Transverse colon (tissue), 4 donors: Measurements from ENCODE around the gene ST8SIA1. TPM values are rescaled to one million over a fixed set of nuclear protein-coding genes. Genes with fewer than 3 reads are reported as not detected.

Source experiments
- DNase-seq: peaks from one replicate; pipeline ENCODE4 v3.0.0-alpha.2; 2019
- H3K27ac ChIP-seq, 4 donors: fragments of 200-600 bp; sonication (generic); 2 replicates each; pipeline ENCODE4 v1.5.1; 2016 to 2018; ENCODE audit warnings: inconsistent platforms in 4 of 4
- H3K27me3 ChIP-seq: fragments of 200-600 bp; sonication (generic); 2 replicates; pipeline ENCODE4 v1.5.1; 2017; ENCODE audit warnings: inconsistent platforms
- H3K36me3 ChIP-seq, 4 donors: fragments of 200-600 bp; sonication (generic); 2 replicates each; pipeline ENCODE4 v1.5.1; 2017 to 2019; ENCODE audit warnings: inconsistent platforms in 4 of 4
- H3K4me1 ChIP-seq, 4 donors: fragments of 200-600 bp; sonication (generic); 2 replicates each; pipeline ENCODE4 v1.5.1; 2017 to 2020; ENCODE audit warnings: inconsistent platforms in 4 of 4
- H3K4me3 ChIP-seq, 4 donors: fragments of 200-600 bp; sonication (generic); 1 replicate in 1 of 4; 2 replicates in 3 of 4; pipeline versions ENCODE4 v1.5.1 to v1.6.1; 2017 to 2019; ENCODE audit warnings: inconsistent platforms in 4 of 4
- H3K9me3 ChIP-seq, 2 donors: fragments of 200-600 bp; sonication (generic); 2 replicates each; pipeline ENCODE4 v1.5.1; 2017 to 2019; ENCODE audit warnings: inconsistent platforms in 2 of 2
- EP300 ChIP-seq: sonication (generic); formaldehyde crosslinking; IDR thresholded peaks from one replicate; pipeline ENCODE4 v1.6.1; 2017; ENCODE audit warnings: antibody characterized with exemption, low read depth
- POLR2A ChIP-seq: fragments of 450-650 bp; IDR thresholded peaks from one replicate; pipeline ENCODE4 v1.6.1; 2016; ENCODE audit warnings: antibody characterized with exemption, mild to moderate bottlenecking, moderate library complexity
- POLR2AphosphoS5 ChIP-seq, 3 donors: sonication (generic); formaldehyde crosslinking; IDR thresholded peaks; one replicate each; pipeline ENCODE4 v1.6.1; 2016; ENCODE audit warnings: antibody characterized with exemption in 3 of 3
- WGBS, 2 donors: methylation state at CpG; one replicate each; pipeline ENCODE4 v1.1.5; 2018; ENCODE audit warnings: low coverage in 1 of 2; 5-methylcytosine and 5-hydroxymethylcytosine counted together
- in situ Hi-C, 4 donors: fragments of 200-750 bp; cut with MboI; loops; one replicate each; pipeline versions ENCODE4 v1.15.0 to v1.15.1; 2017; ENCODE audit warnings: low sequenced_read_pairs in 3 of 4, low pct_ligation_motif_present in 1 of 4, low pct_unique_long_range_greater_than_20kb in 1 of 4
- intact Hi-C: fragments of 100-400 bp; cut with DNase I; formaldehyde crosslinking; loops from one replicate; pipeline ENCODE4 v1.15.1; 2023; ENCODE audit warnings: low total_unique reads
- total RNA-seq, 4 donors: library from RNA; depleted of rRNA; stranded (reverse); fragments of >200 nt; gene quantifications; one replicate each; pipeline ENCODE4 v1.1.0, GENCODE V29; 2016
- TF ChIP-seq, protein P1 (sequence below), 5 experiments: fragments of 200-600 bp in 3 of 5; fragments of 450-650 bp in 2 of 5; sonication (generic) in 3 of 5; IDR thresholded peaks; 1 replicate in 2 of 5; 2 replicates in 3 of 5; pipeline ENCODE4 v1.5.1; 2016 to 2017; ENCODE audit warnings: antibody characterized with exemption in 5 of 5, inconsistent platforms in 3 of 5, mild to moderate bottlenecking in 2 of 5, moderate library complexity in 1 of 5

ST8SIA1 gene
- total RNA-seq, 4 donors from 2014 or later, result 1.4 to 4.5 (median 3.9) TPM

- Histone ChIP-seq H3K4me1 (no peaks in the 10 kb centered on the region), H3K4me3 (no peak overlapping the region), H3K9me3 (no peaks in the 10 kb centered on the region), H3K36me3 (no peaks in the 10 kb centered on the region), H3K27me3 (no peaks in the 10 kb centered on the region), H3K27ac (no peak overlapping the region)
- intact Hi-C loops, result no loop called here
- WGBS, 2 donors, result 65 to 88% methylated on average over 4 of the region's 4 CpGs
- TF ChIP-seq POLR2AphosphoS5 (IDR thresholded peaks at IDR 0.05), result no peak
- no peak for TF ChIP-seq EP300
- TF ChIP-seq, protein P1, sequence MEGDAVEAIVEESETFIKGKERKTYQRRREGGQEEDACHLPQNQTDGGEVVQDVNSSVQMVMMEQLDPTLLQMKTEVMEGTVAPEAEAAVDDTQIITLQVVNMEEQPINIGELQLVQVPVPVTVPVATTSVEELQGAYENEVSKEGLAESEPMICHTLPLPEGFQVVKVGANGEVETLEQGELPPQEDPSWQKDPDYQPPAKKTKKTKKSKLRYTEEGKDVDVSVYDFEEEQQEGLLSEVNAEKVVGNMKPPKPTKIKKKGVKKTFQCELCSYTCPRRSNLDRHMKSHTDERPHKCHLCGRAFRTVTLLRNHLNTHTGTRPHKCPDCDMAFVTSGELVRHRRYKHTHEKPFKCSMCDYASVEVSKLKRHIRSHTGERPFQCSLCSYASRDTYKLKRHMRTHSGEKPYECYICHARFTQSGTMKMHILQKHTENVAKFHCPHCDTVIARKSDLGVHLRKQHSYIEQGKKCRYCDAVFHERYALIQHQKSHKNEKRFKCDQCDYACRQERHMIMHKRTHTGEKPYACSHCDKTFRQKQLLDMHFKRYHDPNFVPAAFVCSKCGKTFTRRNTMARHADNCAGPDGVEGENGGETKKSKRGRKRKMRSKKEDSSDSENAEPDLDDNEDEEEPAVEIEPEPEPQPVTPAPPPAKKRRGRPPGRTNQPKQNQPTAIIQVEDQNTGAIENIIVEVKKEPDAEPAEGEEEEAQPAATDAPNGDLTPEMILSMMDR (IDR thresholded peaks at IDR 0.05), result no peak
- no peak for TF ChIP-seq POLR2A
- in situ Hi-C loops, result no loop called here
- DNase-seq, result no peak
Measured at GRCh38 chr12:22350886-22351285, 16.4 kb upstream of the ST8SIA1 start.

DNA sequence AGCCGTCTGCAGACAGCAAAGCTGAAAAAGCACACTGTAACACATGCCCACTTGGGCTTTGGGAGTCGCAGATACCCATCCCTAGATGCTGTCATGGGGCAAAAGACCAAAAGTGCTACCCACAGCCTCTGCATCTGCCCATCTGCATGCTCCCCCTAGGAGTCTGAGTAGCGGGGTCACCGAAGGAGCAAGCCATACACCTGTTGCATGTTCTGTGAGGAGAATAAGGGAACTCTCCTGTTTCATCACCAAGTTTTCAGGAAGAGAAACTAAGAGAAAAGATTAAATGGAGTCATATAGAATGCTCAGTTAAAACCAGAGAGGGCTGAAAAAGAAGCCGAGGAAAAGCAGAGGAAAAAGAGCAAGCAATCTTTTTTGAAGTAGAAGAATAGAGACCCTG, 13.7 kb upstream of the ST8SIA1 start:
- WGBS, 2 donors, result 79 to 94% methylated on average over 3 to 5 of the region's 5 CpGs
- in situ Hi-C loops (no loop called here), intact Hi-C loops (no loop called here)

GRCh38 chr12:22340143-22340542, 5.6 kb upstream of the ST8SIA1 start:
- H3K27ac ChIP-seq, result no peak overlapping the region
- peaks cover 0 to 5% of the 10 kb centered on the region in 2 donors for H3K9me3 ChIP-seq
- peaks cover 0 to 7% (median 0%) of the 10 kb centered on the region in 4 donors for H3K4me1 ChIP-seq
- WGBS, 2 donors, result 82% methylated on average over 4 of the region's 4 CpGs; no CpG with 5 or more reads in 1 of the 2 donors
- no peak overlapping the region for H3K4me3 ChIP-seq
- in situ Hi-C loops (no loop called here), intact Hi-C loops (no loop called here)
- DNase-seq, result no peak
- H3K36me3 ChIP-seq, result no peaks in the 10 kb centered on the region
- TF ChIP-seq, protein P1 (IDR thresholded peaks at IDR 0.05), result no peak
- TF ChIP-seq POLR2A (no peak), EP300 (no peak), POLR2AphosphoS5 (IDR thresholded peaks at IDR 0.05) (no peak)
- peaks cover 4% of the 10 kb centered on the region for H3K27me3 ChIP-seq

More for the DNA sequence above, 13.7 kb upstream of the ST8SIA1 start:
- DNase-seq, result no peak
- Histone ChIP-seq H3K36me3 (no peaks in the 10 kb centered on the region), H3K4me1 (no peaks in the 10 kb centered on the region), H3K9me3 (no peaks in the 10 kb centered on the region), H3K4me3 (no peak overlapping the region), H3K27ac (no peak overlapping the region), H3K27me3 (no peaks in the 10 kb centered on the region)
- TF ChIP-seq POLR2AphosphoS5 (IDR thresholded peaks at IDR 0.05) (no peak), EP300 (no peak), POLR2A (no peak)
- TF ChIP-seq, protein P1 (IDR thresholded peaks at IDR 0.05), result no peak

DNA sequence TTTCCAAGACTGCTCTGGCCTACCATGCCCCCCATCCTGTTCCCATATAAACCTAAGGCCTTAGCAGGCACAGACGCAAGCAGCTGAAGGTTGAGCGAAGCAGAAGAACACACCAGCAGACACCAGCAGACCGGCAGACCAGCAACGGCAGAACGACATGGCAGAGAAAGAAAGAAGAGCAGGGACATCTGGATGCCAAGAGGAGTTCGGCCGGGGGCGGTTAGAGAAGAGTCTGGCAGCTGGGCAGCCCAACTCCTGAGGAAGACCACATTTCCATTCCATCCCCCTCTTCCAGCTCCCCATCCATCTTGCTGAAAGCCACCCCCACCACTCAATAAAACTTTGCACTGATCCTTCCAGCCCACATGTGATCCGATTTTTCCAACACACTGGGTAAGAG, 5.2 kb upstream of the ST8SIA1 start:
- H3K4me1 ChIP-seq, result peaks cover 0 to 12% (median 2%) of the 10 kb centered on the region in 4 donors
- H3K9me3 ChIP-seq, result peaks cover 0 to 5% of the 10 kb centered on the region in 2 donors
- H3K27me3 ChIP-seq, result peaks cover 9% of the 10 kb centered on the region
- 86% methylated on average over 9 of the region's 9 CpGs; no CpG with 5 or more reads in 1 of the 2 donors for WGBS, 2 donors
- TF ChIP-seq, protein P1 (IDR thresholded peaks at IDR 0.05), result no peak
- no peak for TF ChIP-seq EP300
- TF ChIP-seq POLR2A, result no peak
- TF ChIP-seq POLR2AphosphoS5 (IDR thresholded peaks at IDR 0.05), result no peak
- no peak overlapping the region for H3K4me3 ChIP-seq
- H3K36me3 ChIP-seq, result no peaks in the 10 kb centered on the region
- in situ Hi-C loops, result loop anchor here (10.0 kb wide), 2 partner anchors 235 to 245 kb away; no protein-coding TSS in a partner anchor
- H3K27ac ChIP-seq, result no peak overlapping the region
- DNase-seq, result no peak
- intact Hi-C loops, result loop anchor here (5.0 to 10.0 kb wide), 3 partner anchors 105 to 255 kb away; no protein-coding TSS in a partner anchor
